Hepatocyte (in vitro differentiated cells): Measurements from ENCODE around the gene VMAC.

Experiments
- EZH2 ChIP-seq: fragments of 200-600 bp; sonication (generic); IDR thresholded peaks from 2 replicates; pipeline ENCODE4 v1.6.1; 2016; ENCODE audit warnings: antibody characterized with exemption, mild to moderate bottlenecking, borderline replicate concordance
- EZH2phosphoT487 ChIP-seq: fragments of 200-600 bp; sonication (generic); IDR thresholded peaks from one replicate; pipeline ENCODE4 v1.6.1; 2018; ENCODE audit warnings: antibody characterized with exemption, mild to moderate bottlenecking, low read depth, moderate library complexity; ENCODE audit not compliant: unreplicated experiment, severe bottlenecking
- TF ChIP-seq, protein P1 (sequence below): fragments of 200-600 bp; sonication (generic); IDR thresholded peaks from 2 replicates; pipeline ENCODE4 v1.5.1; 2016; ENCODE audit warnings: antibody characterized with exemption, mild to moderate bottlenecking; ENCODE audit not compliant: poor library complexity

GRCh38 chr19:5943045-5943444, 38.4 kb downstream of the VMAC start:
- TF ChIP-seq, protein P1, sequence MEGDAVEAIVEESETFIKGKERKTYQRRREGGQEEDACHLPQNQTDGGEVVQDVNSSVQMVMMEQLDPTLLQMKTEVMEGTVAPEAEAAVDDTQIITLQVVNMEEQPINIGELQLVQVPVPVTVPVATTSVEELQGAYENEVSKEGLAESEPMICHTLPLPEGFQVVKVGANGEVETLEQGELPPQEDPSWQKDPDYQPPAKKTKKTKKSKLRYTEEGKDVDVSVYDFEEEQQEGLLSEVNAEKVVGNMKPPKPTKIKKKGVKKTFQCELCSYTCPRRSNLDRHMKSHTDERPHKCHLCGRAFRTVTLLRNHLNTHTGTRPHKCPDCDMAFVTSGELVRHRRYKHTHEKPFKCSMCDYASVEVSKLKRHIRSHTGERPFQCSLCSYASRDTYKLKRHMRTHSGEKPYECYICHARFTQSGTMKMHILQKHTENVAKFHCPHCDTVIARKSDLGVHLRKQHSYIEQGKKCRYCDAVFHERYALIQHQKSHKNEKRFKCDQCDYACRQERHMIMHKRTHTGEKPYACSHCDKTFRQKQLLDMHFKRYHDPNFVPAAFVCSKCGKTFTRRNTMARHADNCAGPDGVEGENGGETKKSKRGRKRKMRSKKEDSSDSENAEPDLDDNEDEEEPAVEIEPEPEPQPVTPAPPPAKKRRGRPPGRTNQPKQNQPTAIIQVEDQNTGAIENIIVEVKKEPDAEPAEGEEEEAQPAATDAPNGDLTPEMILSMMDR, result no peak
- TF ChIP-seq EZH2 (no peak), EZH2phosphoT487 (no peak)
